ENCODE results near the gene TH. TPM values are rescaled to one million over a fixed set of nuclear protein-coding genes. Genes with fewer than 3 reads are reported as not detected.
A peak's percentile ranks its signal among the peaks of the same experiment; 100 is the strongest.

The TH gene
- total and polyA plus RNA-seq, 2 experiments from 2014 or later: not detected

- Histone ChIP-seq H3K4me3 (no peak overlapping the region), H3K9me3 (ENCODE audit: low read depth) (no peaks in the 10 kb centered on the region), H3K27me3 (no peaks in the 10 kb centered on the region), H3K36me3 (no peaks in the 10 kb centered on the region), H3K27ac (no peak overlapping the region), H3K4me1 (ENCODE audit: low read depth) (no peaks in the 10 kb centered on the region)
- TF ChIP-seq CTCF (IDR thresholded peaks at IDR 0.05; ENCODE audit: low read depth, low read length): no peak
- DNase-seq (ENCODE audit: low read depth in 1 of 2, low spot score in 1 of 2): no peak
These were observed 28.9 kb upstream of the TH start for GRCh38 chr11:2200536-2200935.

GRCh38 chr11:2199466-2200341 lies 28.1 kb upstream of the TH start:
- H3K27ac ChIP-seq: no peak overlapping the region
- DNase-seq (ENCODE audit: low read depth in 1 of 2, low spot score in 1 of 2): no peak
- no peaks in the 10 kb centered on the region for H3K27me3 ChIP-seq
- no peak overlapping the region for H3K4me3 ChIP-seq
- no peaks in the 10 kb centered on the region for H3K9me3 ChIP-seq (ENCODE audit: low read depth)
- TF ChIP-seq CTCF (IDR thresholded peaks at IDR 0.05; ENCODE audit: low read depth, low read length): no peak
- H3K36me3 ChIP-seq: no peaks in the 10 kb centered on the region
- H3K4me1 ChIP-seq (ENCODE audit: low read depth): no peaks in the 10 kb centered on the region

GRCh38 chr11:2198621-2199365 lies 27.2 kb upstream of the TH start:
- no peaks in the 10 kb centered on the region for H3K36me3 ChIP-seq
- TF ChIP-seq CTCF (IDR thresholded peaks at IDR 0.05; ENCODE audit: low read depth, low read length): no peak
- no peak overlapping the region for H3K4me3 ChIP-seq
- DNase-seq (ENCODE audit: low read depth in 1 of 2, low spot score in 1 of 2): no peak
- H3K27ac ChIP-seq: no peak overlapping the region
- no peaks in the 10 kb centered on the region for H3K27me3 ChIP-seq
- no peaks in the 10 kb centered on the region for H3K9me3 ChIP-seq (ENCODE audit: low read depth)
- H3K4me1 ChIP-seq (ENCODE audit: low read depth): no peaks in the 10 kb centered on the region

GRCh38 chr11:2197771-2198520 lies 26.3 kb upstream of the TH start:
- no peaks in the 10 kb centered on the region for H3K9me3 ChIP-seq (ENCODE audit: low read depth)
- H3K36me3 ChIP-seq: no peaks in the 10 kb centered on the region
- H3K27ac ChIP-seq: no peak overlapping the region
- H3K27me3 ChIP-seq: no peaks in the 10 kb centered on the region
- H3K4me1 ChIP-seq (ENCODE audit: low read depth): peaks cover 4% of the 10 kb centered on the region
- no peak for DNase-seq (ENCODE audit: low read depth in 1 of 2, low spot score in 1 of 2)
- no peak overlapping the region for H3K4me3 ChIP-seq
- TF ChIP-seq CTCF (IDR thresholded peaks at IDR 0.05; ENCODE audit: low read depth, low read length): no peak

GRCh38 chr11:2196970-2197770 lies 25.6 kb upstream of the TH start:
- no peak overlapping the region for H3K4me3 ChIP-seq
- no peaks in the 10 kb centered on the region for H3K9me3 ChIP-seq (ENCODE audit: low read depth)
- H3K36me3 ChIP-seq: no peaks in the 10 kb centered on the region
- peak; percentile 73 to 90 for DNase-seq (ENCODE audit: low read depth in 1 of 2, low spot score in 1 of 2)
- peak; percentile 86 for TF ChIP-seq CTCF (IDR thresholded peaks at IDR 0.05; ENCODE audit: low read depth, low read length)
- peaks cover 4% of the 10 kb centered on the region for H3K4me1 ChIP-seq (ENCODE audit: low read depth)
- no peaks in the 10 kb centered on the region for H3K27me3 ChIP-seq
- no peak overlapping the region for H3K27ac ChIP-seq

Measured in cardiac muscle cell (in vitro differentiated cells and primary cell).